Panc1 (cell line): ENCODE results near the gene RRP9. TPM values are rescaled to one million over a fixed set of nuclear protein-coding genes. Genes with fewer than 3 reads are reported as not detected.

Source experiments
- ATAC-seq: fragments of 200-7000 bp; cut with Tn5 transposase; 2 replicates; pipeline ENCODE4 v1.9.1; 2020; ENCODE audit warnings: mild to moderate bottlenecking, moderate library complexity
- BruUV-seq: library from RNA; stranded (reverse); fragments of 400-500 nt; replicated peaks from 2 replicates; lab custom pipeline; 2021; lab: Mats Ljungman, UMichigan
- CTCF ChIA-PET: fragments of 300-600 bp; sonication (Branson Sonifier 250); formaldehyde crosslinking; loops from one replicate; lab custom pipeline; 2022; ENCODE audit warnings: antibody characterized with exemption; lab: Charles Lee
- POLR2A ChIA-PET: fragments of 300-600 bp; sonication (Branson Sonifier 250); formaldehyde crosslinking; loops from one replicate; lab custom pipeline; 2022; ENCODE audit warnings: antibody characterized with exemption; lab: Charles Lee
- DNase-seq: peaks from one replicate; pipeline ENCODE4 v3.0.0-alpha.2; 2010; ENCODE audit warnings: low read depth, low spot score
- H3K27ac ChIP-seq: 2 replicates; pipeline ENCODE4 v1.5.1; 2011; ENCODE audit warnings: mild to moderate bottlenecking, low read length, inconsistent platforms
- H3K27me3 ChIP-seq: fragments of 200-500 bp; sonication (Bioruptor generic); 2 replicates; pipeline ENCODE4 v1.6.0; 2014; ENCODE audit warnings: low read length, inconsistent platforms; ENCODE audit not compliant: control insufficient read depth, insufficient read depth
- H3K36me3 ChIP-seq: fragments of 200-500 bp; sonication (Bioruptor generic); 2 replicates; pipeline ENCODE4 v1.5.1; 2014; ENCODE audit warnings: inconsistent platforms, mild to moderate bottlenecking, low read length, moderate library complexity; ENCODE audit not compliant: control insufficient read depth, insufficient read depth
- H3K4me1 ChIP-seq: 2 replicates; pipeline ENCODE4 v1.5.1; 2011; ENCODE audit warnings: inconsistent platforms, mild to moderate bottlenecking, low read length, moderate library complexity; ENCODE audit not compliant: control insufficient read depth, insufficient read depth
- H3K4me3 ChIP-seq, 2 experiments: 2 replicates each; pipeline ENCODE4 v1.5.1; 2011 to 2012; ENCODE audit warnings: low read depth in 2 of 2, low read length in 2 of 2, mild to moderate bottlenecking in 2 of 2, inconsistent platforms in 1 of 2, moderate library complexity in 1 of 2
- H3K9me3 ChIP-seq: fragments of 200-500 bp; sonication (Bioruptor generic); 2 replicates; pipeline ENCODE4 v1.5.1; 2014; ENCODE audit warnings: low read depth, mild to moderate bottlenecking, inconsistent platforms, low read length, moderate library complexity; ENCODE audit not compliant: control insufficient read depth, insufficient read depth
- CTCF ChIP-seq: fragments of 450-650 bp; IDR thresholded peaks from 2 replicates; pipeline ENCODE4 v1.5.1; 2017; ENCODE audit warnings: mild to moderate bottlenecking
- POLR2AphosphoS5 ChIP-seq: IDR thresholded peaks from 2 replicates; pipeline ENCODE4 v1.6.1; 2012; ENCODE audit warnings: mild to moderate bottlenecking, low read depth, low read length, moderate library complexity
- REST ChIP-seq, 2 experiments: IDR thresholded peaks; 2 replicates each; pipeline ENCODE4 v1.6.1; 2011 to 2012; ENCODE audit warnings: low read depth in 2 of 2, control low read depth in 1 of 2, low read length in 1 of 2, mild to moderate bottlenecking in 1 of 2, moderate library complexity in 1 of 2; ENCODE audit not compliant: insufficient read depth in 1 of 2
- SIN3A ChIP-seq: IDR thresholded peaks from 2 replicates; pipeline ENCODE4 v1.6.1; 2012; ENCODE audit warnings: low read depth, mild to moderate bottlenecking, low read length, moderate library complexity, borderline replicate concordance; ENCODE audit not compliant: insufficient read depth
- TCF7L2 ChIP-seq: IDR thresholded peaks from 2 replicates; pipeline ENCODE4 v1.6.1; 2011; ENCODE audit warnings: mild to moderate bottlenecking, low read depth, low read length, inconsistent platforms
- in situ Hi-C: cut with HindIII; loops from 2 replicates; pipeline ENCODE4 v1.10.0; 2016; ENCODE audit warnings: low sequenced_read_pairs, low pct_unique_long_range_greater_than_20kb
- intact Hi-C: fragments of 100-400 bp; cut with micrococcal nuclease; formaldehyde crosslinking; loops from one replicate; pipeline ENCODE4 v1.10.0; 2022; ENCODE audit not compliant: unreplicated experiment
- total RNA-seq: library from RNA; stranded (reverse); gene quantifications from one replicate; pipeline ENCODE4 v1.2.1, GENCODE V29; 2021; ENCODE audit not compliant: unreplicated experiment

The RRP9 gene
- total RNA-seq, 1 experiment from 2014 or later = 54.5 TPM

DNA sequence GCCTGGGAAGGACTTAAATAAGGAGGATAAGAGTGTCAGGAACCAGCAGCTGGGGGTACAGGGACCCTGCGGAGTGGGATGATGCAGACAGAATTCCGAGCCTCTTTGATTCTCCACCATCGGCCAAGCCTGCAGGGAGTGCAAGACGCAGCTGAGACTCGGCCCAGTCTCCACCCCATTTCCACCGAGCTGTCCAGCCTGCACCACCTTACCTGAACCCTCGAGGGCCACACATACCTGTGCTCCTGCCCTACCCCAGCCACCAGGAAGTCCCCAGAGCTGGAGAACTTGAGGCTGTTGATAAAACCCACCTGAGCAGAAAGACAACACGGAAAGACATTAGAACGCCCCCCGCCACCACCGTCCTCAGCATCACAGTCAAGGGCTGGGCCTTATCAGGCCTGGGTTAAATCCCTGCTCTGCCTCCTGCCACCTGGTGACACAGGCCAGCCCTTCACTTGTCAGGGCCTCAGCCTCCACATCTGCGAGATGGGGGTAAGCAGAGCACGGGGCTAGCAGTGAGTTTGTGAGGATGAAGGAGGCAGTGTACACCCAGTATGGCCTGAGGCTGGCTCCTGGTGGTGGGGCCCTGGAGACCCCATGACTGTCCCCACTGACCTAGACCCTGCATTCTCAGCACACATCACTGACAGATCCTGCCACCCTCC, 8.1 kb downstream of the RRP9 start:
- Histone ChIP-seq H3K4me1 (no peaks in the 10 kb centered on the region), H3K27ac (no peak overlapping the region), H3K27me3 (no peaks in the 10 kb centered on the region), H3K9me3 (no peaks in the 10 kb centered on the region), H3K4me3 (no peak overlapping the region), H3K36me3 (no peaks in the 10 kb centered on the region)
- CTCF ChIA-PET = interaction anchor here (0.6 kb wide), 1 partner anchor 25 kb away, joined by 3 read pairs; no protein-coding TSS in a partner anchor
- no TSS peak for BruUV-seq
- no peak for TF ChIP-seq TCF7L2
- no peak for TF ChIP-seq POLR2AphosphoS5
- TF ChIP-seq SIN3A = no peak
- TF ChIP-seq CTCF = no peak
- TF ChIP-seq REST (IDR thresholded peaks at IDR 0.05; ENCODE audit: insufficient read depth in 1 of 2, low read depth in 2 of 2, low read length in 1 of 2) = no peak
- DNase-seq (no peak), ATAC-seq (no peak)
- in situ Hi-C loops = no loop called here
- POLR2A ChIA-PET = no interaction called here
- intact Hi-C loops = no loop called here

- Histone ChIP-seq H3K4me3 (no peak overlapping the region), H3K9me3 (no peaks in the 10 kb centered on the region), H3K4me1 (no peaks in the 10 kb centered on the region), H3K27me3 (no peaks in the 10 kb centered on the region), H3K27ac (no peak overlapping the region), H3K36me3 (no peaks in the 10 kb centered on the region)
- ChIA-PET CTCF (interaction anchor here (0.6 kb wide), 1 partner anchor 26 kb away, joined by 3 read pairs; no protein-coding TSS in a partner anchor), POLR2A (interaction anchor here (0.5 kb wide), 1 partner anchor 393 kb away, joined by 3 read pairs; no protein-coding TSS in a partner anchor)
- intact Hi-C loops = no loop called here
- in situ Hi-C loops = no loop called here
- no peak for DNase-seq
- ATAC-seq = no peak
- TF ChIP-seq CTCF = no peak
- TF ChIP-seq POLR2AphosphoS5 = no peak
- no peak for TF ChIP-seq TCF7L2
- TF ChIP-seq SIN3A = no peak
- TF ChIP-seq REST (IDR thresholded peaks at IDR 0.05; ENCODE audit: insufficient read depth in 1 of 2, low read depth in 2 of 2, low read length in 1 of 2) = no peak
- no TSS peak for BruUV-seq
Observed at GRCh38 chr3:51932471-51933370, 9.0 kb downstream of the RRP9 start.
